Measurements from ENCODE around the gene AQP12A. TPM values are rescaled to one million over a fixed set of nuclear protein-coding genes. Genes with fewer than 3 reads are reported as not detected.
"Not testable (repeated sequence)": the region's sequence is repeated elsewhere in the genome, so short reads cannot be mapped to it uniquely, and the experiment has no call there.

Gene AQP12A
- total RNA-seq, 4 donors from 2014 or later, result not detected

DNA sequence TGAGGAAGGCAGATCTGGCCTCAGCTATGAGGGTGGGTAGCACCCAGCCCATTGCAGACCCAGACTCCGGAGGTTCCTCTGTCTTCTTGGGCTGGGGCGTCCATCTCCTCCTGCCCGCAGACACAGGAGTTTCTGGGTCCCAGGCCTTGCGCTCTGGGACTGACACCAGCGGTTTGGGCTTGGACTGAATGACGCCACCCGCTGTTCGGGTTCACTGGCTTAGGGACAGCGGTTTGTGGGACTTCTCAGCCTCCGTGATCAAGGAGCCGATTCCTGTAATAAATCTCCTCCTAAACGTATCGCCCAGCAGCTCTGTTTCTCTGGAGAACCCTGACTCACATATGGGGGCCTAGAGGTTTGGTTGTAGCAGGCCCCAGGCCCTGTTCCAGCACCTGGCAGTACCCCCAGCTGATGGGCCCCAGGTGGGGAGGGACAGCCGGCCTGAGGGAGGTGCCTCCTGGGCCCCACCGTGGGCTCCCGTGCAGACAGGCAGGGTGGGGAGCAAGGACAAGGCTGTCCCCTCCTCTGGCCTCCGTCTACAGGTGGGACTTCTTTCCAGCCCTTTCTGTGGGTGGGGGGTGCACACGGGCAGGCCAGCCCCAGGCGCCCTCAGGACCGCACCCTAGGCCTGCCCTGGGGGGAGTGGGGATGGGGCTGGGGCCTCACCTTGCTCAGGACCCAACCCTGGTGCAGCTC is 4.5 kb upstream of the AQP12A start:
- no peak overlapping the region for H3K4me3 ChIP-seq
- no peak overlapping the region for H3K27ac ChIP-seq
- intact Hi-C loops (cut with DNase I), result no loop called here
- 60 to 77% methylated on average over 1 to 13 of the region's 20 CpGs for whole genome bisulfite sequencing, 2 donors
- H3K27me3 ChIP-seq, result peaks cover 0 to 10% (median 0%) of the 10 kb centered on the region in 4 donors
- TF ChIP-seq, protein P1, sequence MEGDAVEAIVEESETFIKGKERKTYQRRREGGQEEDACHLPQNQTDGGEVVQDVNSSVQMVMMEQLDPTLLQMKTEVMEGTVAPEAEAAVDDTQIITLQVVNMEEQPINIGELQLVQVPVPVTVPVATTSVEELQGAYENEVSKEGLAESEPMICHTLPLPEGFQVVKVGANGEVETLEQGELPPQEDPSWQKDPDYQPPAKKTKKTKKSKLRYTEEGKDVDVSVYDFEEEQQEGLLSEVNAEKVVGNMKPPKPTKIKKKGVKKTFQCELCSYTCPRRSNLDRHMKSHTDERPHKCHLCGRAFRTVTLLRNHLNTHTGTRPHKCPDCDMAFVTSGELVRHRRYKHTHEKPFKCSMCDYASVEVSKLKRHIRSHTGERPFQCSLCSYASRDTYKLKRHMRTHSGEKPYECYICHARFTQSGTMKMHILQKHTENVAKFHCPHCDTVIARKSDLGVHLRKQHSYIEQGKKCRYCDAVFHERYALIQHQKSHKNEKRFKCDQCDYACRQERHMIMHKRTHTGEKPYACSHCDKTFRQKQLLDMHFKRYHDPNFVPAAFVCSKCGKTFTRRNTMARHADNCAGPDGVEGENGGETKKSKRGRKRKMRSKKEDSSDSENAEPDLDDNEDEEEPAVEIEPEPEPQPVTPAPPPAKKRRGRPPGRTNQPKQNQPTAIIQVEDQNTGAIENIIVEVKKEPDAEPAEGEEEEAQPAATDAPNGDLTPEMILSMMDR (IDR thresholded peaks at IDR 0.05), result no peak
- no peak for TF ChIP-seq POLR2A (IDR thresholded peaks at IDR 0.05)
- H3K9me3 ChIP-seq, result no peaks in the 10 kb centered on the region
- H3K4me1 ChIP-seq, result no peaks in the 10 kb centered on the region
- H3K36me3 ChIP-seq, result no peaks in the 10 kb centered on the region
- no peak for DNase-seq

DNA sequence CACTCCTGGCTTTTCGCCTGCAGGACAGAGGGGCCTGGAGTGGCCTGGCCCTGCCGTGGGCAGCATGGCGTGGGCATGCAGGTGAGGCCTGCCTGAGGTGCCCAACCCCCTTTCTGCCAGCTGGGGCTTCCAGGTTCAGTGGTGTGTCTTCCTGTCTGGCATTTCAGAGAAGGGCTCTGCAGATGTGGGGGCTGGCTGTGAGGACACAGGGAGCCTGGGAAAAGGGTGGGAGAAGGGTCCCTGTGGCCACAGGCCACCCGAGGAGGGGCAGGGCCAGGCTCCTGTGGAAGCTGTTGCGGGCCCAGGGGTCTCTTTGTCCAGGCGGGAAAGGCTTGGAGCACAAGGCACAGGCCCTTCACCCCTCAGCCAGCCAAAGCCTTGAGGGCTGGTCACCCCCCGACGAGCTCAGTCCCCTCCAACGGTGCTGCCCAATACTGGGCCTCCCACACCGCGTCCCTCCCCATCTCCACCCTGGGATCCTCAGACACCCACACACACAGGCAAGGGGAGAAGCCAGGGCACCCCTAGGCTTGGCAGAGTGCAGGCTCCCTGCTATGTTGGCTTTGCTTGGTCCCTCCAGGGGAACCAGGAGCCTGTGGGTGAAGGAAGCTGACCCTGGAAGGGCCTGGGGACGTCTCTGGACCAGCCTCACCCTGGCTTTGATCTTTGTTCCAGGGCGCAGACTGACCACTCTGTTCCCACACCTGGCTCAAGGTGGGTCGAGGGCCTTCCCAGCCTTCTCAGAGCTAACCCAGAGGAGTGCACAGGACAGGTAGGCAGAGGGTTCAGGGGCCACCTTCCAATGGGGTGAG is 3.7 kb upstream of the AQP12A start:
- TF ChIP-seq POLR2A (IDR thresholded peaks at IDR 0.05), result no peak
- TF ChIP-seq, protein P1 (IDR thresholded peaks at IDR 0.05), result no peak
- no peaks in the 10 kb centered on the region for H3K4me1 ChIP-seq
- peaks cover 0 to 10% (median 0%) of the 10 kb centered on the region in 4 donors for H3K27me3 ChIP-seq
- H3K4me3 ChIP-seq, result no peak overlapping the region
- DNase-seq, result no peak
- no peak overlapping the region for H3K27ac ChIP-seq
- intact Hi-C loops (cut with DNase I), result no loop called here
- no peaks in the 10 kb centered on the region for H3K9me3 ChIP-seq
- WGBS, 2 donors, result 80 to 100% methylated on average over 1 of the region's 14 CpGs
- H3K36me3 ChIP-seq, result no peaks in the 10 kb centered on the region

DNA sequence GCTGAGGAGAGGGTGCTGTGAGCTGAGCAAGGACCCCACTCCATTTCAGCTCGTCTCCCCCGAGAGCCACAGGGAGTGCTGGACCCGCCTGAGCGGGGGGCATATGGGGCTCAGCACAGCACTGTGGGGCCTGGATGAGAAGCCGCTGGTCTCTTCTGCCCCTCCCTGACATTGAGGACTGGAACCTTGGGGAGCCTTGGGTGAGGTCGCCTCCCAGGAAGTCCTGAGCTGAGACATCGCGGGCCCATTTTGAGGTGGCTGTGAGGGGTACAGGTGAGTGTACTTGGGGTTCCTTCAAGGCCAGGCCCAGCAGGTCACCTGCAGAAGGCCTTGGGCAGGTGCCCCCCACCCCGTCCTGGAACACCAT is 3.1 kb upstream of the AQP12A start:
- H3K9me3 ChIP-seq, result no peaks in the 10 kb centered on the region
- no peak overlapping the region for H3K4me3 ChIP-seq
- no peaks in the 10 kb centered on the region for H3K4me1 ChIP-seq
- no peaks in the 10 kb centered on the region for H3K36me3 ChIP-seq
- TF ChIP-seq, protein P1 (IDR thresholded peaks at IDR 0.05), result no peak
- no peak for TF ChIP-seq POLR2A (IDR thresholded peaks at IDR 0.05)
- intact Hi-C loops (cut with DNase I), result no loop called here
- WGBS, 2 donors, result 60% methylated on average over 1 of the region's 9 CpGs; no CpG with 5 or more reads in 1 of the 2 donors
- H3K27ac ChIP-seq, result no peak overlapping the region
- H3K27me3 ChIP-seq, result peaks cover 0 to 10% (median 0%) of the 10 kb centered on the region in 4 donors
- DNase-seq, result no peak

DNA sequence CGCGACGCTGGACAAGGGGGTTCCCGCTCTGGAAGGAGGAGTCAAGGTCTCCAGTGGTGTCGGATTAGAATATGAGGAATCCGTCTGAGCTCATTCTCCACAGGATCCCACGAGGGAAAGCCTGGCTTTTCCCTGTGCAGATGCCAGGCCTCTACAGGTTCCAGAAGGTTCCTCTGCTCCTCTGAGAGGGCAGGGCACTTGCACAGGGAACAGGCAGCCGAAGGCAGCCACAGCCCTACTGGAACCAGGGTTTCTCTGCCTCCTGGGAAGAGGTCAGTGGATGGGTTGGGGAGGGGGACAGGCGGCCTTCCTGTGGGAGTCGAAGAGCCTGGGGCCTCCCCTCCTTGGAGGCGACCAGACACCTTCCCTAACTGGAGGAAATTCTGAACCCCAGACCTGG is 1.7 kb upstream of the AQP12A start:
- WGBS, 2 donors, result no CpG with 5 or more reads among the region's 11 CpGs
- Histone ChIP-seq H3K36me3 (no peaks in the 10 kb centered on the region), H3K4me3 (no peak overlapping the region), H3K4me1 (no peaks in the 10 kb centered on the region), H3K9me3 (no peaks in the 10 kb centered on the region), H3K27me3 (peaks cover 0 to 10% (median 0%) of the 10 kb centered on the region in 4 donors), H3K27ac (no peak overlapping the region)
- DNase-seq, result no peak
- TF ChIP-seq, protein P1 (IDR thresholded peaks at IDR 0.05), result no peak
- TF ChIP-seq POLR2A (IDR thresholded peaks at IDR 0.05), result no peak
- intact Hi-C loops (cut with DNase I), result no loop called here

DNA sequence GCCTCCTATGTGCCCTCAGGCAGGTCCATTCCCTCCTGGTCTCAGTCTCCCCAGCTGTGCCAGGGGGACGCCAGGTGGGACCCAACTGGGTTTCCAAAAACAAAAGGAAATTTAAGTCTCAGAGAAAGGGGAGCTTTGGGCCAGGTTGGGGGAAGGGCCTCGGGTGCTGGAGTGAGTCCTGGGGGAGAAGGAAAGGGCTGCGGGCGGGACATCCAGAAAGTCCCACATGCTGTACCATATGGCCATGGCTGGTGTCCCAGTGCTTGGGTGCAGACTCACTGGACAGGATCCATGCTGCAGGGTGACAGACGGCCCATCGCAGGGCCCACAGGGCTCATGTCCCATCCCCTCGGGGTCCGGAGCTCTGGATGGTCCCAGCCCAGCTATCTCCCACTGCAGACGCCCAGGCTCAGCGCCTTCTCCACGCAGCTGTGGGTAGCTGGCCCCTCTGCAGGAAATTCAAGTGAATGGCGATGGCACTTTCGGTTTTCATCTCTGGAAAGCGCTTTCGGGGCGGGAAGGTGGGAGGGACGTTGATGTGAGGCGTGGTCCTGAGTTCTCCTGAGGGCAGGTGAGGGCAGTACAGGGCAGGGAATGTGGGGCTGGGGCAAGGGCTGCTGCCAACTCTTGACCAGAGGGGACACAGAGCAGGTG is 1.1 kb upstream of the AQP12A start:
- H3K4me1 ChIP-seq; H3K9me3 ChIP-seq; intact Hi-C loops (cut with DNase I); DNase-seq; H3K27ac ChIP-seq; H3K36me3 ChIP-seq; H3K4me3 ChIP-seq: not testable (repeated sequence)
- 71% methylated on average over 3 of the region's 18 CpGs; no CpG with 5 or more reads in 1 of the 2 donors for WGBS, 2 donors
- H3K27me3 ChIP-seq, result peaks cover 0 to 10% (median 0%) of the 10 kb centered on the region in 4 donors

DNA sequence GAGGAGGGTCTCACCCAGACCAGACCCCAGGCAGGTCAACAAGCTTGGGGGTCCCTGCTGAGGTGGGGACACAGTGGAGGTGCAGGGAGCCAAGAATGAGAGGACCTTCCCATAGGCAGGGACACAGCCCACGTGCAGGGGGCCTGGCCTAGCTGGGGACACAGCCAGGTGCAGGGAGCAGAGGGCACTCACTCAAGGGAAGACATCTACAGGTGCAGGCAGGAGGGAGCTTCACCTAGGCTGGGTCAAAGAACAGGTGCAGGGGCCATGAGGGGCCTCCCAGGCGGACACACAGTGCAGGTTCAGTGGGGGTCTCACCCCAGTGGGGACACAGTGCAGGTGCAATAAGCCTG is 615 bp upstream of the AQP12A start:
- not testable (repeated sequence) for H3K27ac ChIP-seq, DNase-seq

DNA sequence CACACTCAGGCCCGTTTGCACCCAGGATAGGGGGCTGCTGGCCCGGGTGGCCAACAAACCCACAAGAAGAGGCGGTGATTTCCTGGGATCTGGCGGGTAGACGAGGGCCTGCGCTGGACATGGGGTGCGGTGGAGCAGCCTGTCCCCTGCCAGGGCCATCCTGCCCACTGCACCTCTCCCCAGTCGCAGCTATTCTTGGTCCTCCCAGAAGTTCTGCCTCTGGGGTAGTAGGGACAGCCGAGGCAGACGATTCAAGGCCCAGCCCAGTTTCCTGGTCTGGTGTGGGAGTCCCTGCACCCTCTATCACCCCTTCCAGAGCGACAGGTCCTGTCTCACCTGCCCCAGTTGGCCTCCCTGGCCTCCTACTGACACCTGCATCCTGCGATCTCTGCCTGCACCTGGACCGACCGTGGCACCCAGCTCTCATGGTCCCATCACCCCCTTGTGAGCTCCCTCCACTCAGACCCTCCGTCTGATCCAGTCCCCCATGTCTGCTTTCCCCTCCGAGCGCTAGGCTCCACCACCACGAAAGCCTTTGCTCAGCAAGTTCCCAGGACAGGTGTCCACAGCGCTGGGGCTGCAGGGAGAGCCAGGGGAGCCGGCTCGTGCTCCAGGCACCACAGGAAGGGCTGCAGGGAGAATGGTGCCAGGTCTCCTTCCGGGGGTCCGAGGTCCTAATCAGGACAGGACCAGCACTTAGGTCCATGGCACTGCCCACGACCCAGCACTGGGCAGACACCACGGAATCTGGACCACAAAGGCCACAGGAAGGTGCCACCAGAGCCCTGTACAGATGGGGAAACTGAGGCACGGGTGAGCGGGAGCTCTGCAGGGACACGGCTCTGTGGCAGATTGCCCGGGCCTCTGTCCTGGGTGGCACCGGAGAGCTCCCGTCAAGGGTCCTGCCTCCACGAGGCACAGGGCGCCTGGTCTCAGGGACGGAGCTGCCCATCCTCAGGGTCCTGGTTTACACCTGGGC is 1.2 kb downstream of the AQP12A start:
- H3K9me3 ChIP-seq; H3K4me3 ChIP-seq; DNase-seq; H3K4me1 ChIP-seq; H3K27ac ChIP-seq; intact Hi-C loops (cut with DNase I); H3K36me3 ChIP-seq; H3K27me3 ChIP-seq: not testable (repeated sequence)
- WGBS, 2 donors, result 65% methylated on average over 6 of the region's 34 CpGs; no CpG with 5 or more reads in 1 of the 2 donors

More for the DNA sequence above, 615 bp upstream of the AQP12A start:
- H3K36me3 ChIP-seq; H3K4me1 ChIP-seq; H3K27me3 ChIP-seq; H3K4me3 ChIP-seq; intact Hi-C loops (cut with DNase I); H3K9me3 ChIP-seq: not testable (repeated sequence)
- no CpG with 5 or more reads among the region's 2 CpGs for WGBS, 2 donors

DNA sequence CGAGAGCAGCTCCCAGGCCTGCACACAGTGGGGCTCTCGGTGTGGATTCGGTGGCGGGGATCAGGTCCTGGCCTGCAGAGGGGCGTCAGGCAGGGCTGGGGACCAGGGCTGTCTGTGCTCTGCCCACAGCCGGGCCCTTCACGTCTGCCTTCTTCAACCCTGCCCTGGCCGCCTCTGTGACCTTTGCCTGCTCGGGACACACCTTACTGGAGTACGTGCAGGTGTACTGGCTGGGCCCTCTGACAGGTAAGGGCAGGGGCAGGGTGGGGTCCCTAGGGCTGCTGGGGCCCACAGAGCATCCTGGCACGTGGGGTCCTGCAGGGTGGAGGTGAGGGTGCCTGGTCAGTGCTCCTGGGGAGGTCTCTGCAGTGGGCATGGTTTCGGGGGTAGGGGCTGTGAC is 2.6 kb downstream of the AQP12A start:
- H3K27me3 ChIP-seq; H3K4me1 ChIP-seq; H3K36me3 ChIP-seq; H3K4me3 ChIP-seq; intact Hi-C loops (cut with DNase I); DNase-seq; H3K27ac ChIP-seq; H3K9me3 ChIP-seq: not testable (repeated sequence)
- no CpG with 5 or more reads among the region's 12 CpGs for WGBS, 2 donors
